Memory B cell (primary cell): ENCODE data around the gene CTIF.

Experiments used
- ATAC-seq: fragments of 150-1000 bp; cut with Tn5 transposase; 2 replicates; pipeline ENCODE4 v1.10.0; 2021; ENCODE audit warnings: low read depth, mild to moderate bottlenecking, moderate library complexity
- DNase-seq, 2 donors: peaks; one replicate each; pipeline ENCODE4 v3.0.0; 2022; ENCODE audit warnings: low spot score in 2 of 2
- H3K27ac Mint-ChIP-seq: one replicate; pipeline ENCODE4 v1.8.0; 2022; ENCODE audit warnings: mild to moderate bottlenecking, moderate library complexity, mixed read lengths
- H3K27me3 Mint-ChIP-seq: one replicate; pipeline ENCODE4 v1.8.0; 2022; ENCODE audit warnings: mixed read lengths
- H3K36me3 Mint-ChIP-seq: one replicate; pipeline ENCODE4 v1.8.0; 2022; ENCODE audit warnings: mild to moderate bottlenecking, mixed read lengths
- H3K4me1 Mint-ChIP-seq: one replicate; pipeline ENCODE4 v1.8.0; 2022; ENCODE audit warnings: mixed read lengths
- H3K4me3 Mint-ChIP-seq: one replicate; pipeline ENCODE4 v1.8.0; 2022; ENCODE audit warnings: mild to moderate bottlenecking, moderate library complexity, mixed read lengths
- H3K9me3 Mint-ChIP-seq: one replicate; pipeline ENCODE4 v1.8.0; 2022; ENCODE audit warnings: mixed read lengths

CTIF gene

GRCh38 chr18:48761582-48761981 is 222.8 kb downstream of the CTIF start:
- ATAC-seq (no peak), DNase-seq (no peak)
- no peaks in the 10 kb centered on the region for H3K4me1 Mint-ChIP-seq
- H3K27ac Mint-ChIP-seq = no peak overlapping the region
- H3K27me3 Mint-ChIP-seq = no peaks in the 10 kb centered on the region
- no peaks in the 10 kb centered on the region for H3K9me3 Mint-ChIP-seq
- peaks cover 5% of the 10 kb centered on the region for H3K36me3 Mint-ChIP-seq
- H3K4me3 Mint-ChIP-seq = no peak overlapping the region

GRCh38 chr18:48762022-48762421 is 223.2 kb downstream of the CTIF start:
- no peaks in the 10 kb centered on the region for H3K9me3 Mint-ChIP-seq
- no peak for ATAC-seq
- H3K4me1 Mint-ChIP-seq = no peaks in the 10 kb centered on the region
- peaks cover 9% of the 10 kb centered on the region for H3K36me3 Mint-ChIP-seq
- no peak overlapping the region for H3K27ac Mint-ChIP-seq
- no peaks in the 10 kb centered on the region for H3K27me3 Mint-ChIP-seq
- no peak for DNase-seq
- H3K4me3 Mint-ChIP-seq = no peak overlapping the region

GRCh38 chr18:48762836-48763718 is 224.2 kb downstream of the CTIF start:
- Mint-ChIP-seq H3K9me3 (no peaks in the 10 kb centered on the region), H3K36me3 (peaks cover 13% of the 10 kb centered on the region), H3K27ac (no peak overlapping the region), H3K4me3 (no peak overlapping the region), H3K27me3 (no peaks in the 10 kb centered on the region), H3K4me1 (no peaks in the 10 kb centered on the region)
- no peak for DNase-seq
- no peak for ATAC-seq

GRCh38 chr18:48763719-48764100 is 224.9 kb downstream of the CTIF start:
- H3K36me3 Mint-ChIP-seq = peaks cover 14% of the 10 kb centered on the region
- no peak for ATAC-seq
- no peak for DNase-seq
- no peak overlapping the region for H3K27ac Mint-ChIP-seq
- H3K9me3 Mint-ChIP-seq = no peaks in the 10 kb centered on the region
- H3K4me1 Mint-ChIP-seq = no peaks in the 10 kb centered on the region
- no peaks in the 10 kb centered on the region for H3K27me3 Mint-ChIP-seq
- no peak overlapping the region for H3K4me3 Mint-ChIP-seq

- Mint-ChIP-seq H3K9me3 (no peaks in the 10 kb centered on the region), H3K27me3 (no peaks in the 10 kb centered on the region), H3K4me1 (no peaks in the 10 kb centered on the region), H3K27ac (no peak overlapping the region), H3K36me3 (peaks cover 14% of the 10 kb centered on the region), H3K4me3 (no peak overlapping the region)
- DNase-seq (no peak), ATAC-seq (no peak)
Measured at GRCh38 chr18:48765053-48765452, 226.2 kb downstream of the CTIF start.

GRCh38 chr18:48766026-48766425 is 227.2 kb downstream of the CTIF start:
- Mint-ChIP-seq H3K4me3 (no peak overlapping the region), H3K27ac (no peak overlapping the region), H3K4me1 (no peaks in the 10 kb centered on the region), H3K9me3 (no peaks in the 10 kb centered on the region), H3K36me3 (peaks cover 16% of the 10 kb centered on the region), H3K27me3 (no peaks in the 10 kb centered on the region)
- DNase-seq (no peak), ATAC-seq (no peak)

- Mint-ChIP-seq H3K36me3 (peaks cover 18% of the 10 kb centered on the region), H3K4me1 (no peaks in the 10 kb centered on the region), H3K9me3 (no peaks in the 10 kb centered on the region), H3K4me3 (no peak overlapping the region), H3K27ac (no peak overlapping the region), H3K27me3 (no peaks in the 10 kb centered on the region)
- ATAC-seq (no peak), DNase-seq (no peak)
Measured at GRCh38 chr18:48766487-48766886, 227.7 kb downstream of the CTIF start.

GRCh38 chr18:48767090-48767690 is 228.4 kb downstream of the CTIF start:
- DNase-seq (no peak), ATAC-seq (peak; percentile 53)
- Mint-ChIP-seq H3K27me3 (no peaks in the 10 kb centered on the region), H3K9me3 (no peaks in the 10 kb centered on the region), H3K4me1 (no peaks in the 10 kb centered on the region), H3K27ac (no peak overlapping the region), H3K36me3 (peaks cover 14% of the 10 kb centered on the region), H3K4me3 (no peak overlapping the region)

GRCh38 chr18:48769006-48769636 is 230.3 kb downstream of the CTIF start:
- H3K36me3 Mint-ChIP-seq = peaks cover 18% of the 10 kb centered on the region
- no peak overlapping the region for H3K27ac Mint-ChIP-seq
- H3K4me3 Mint-ChIP-seq = no peak overlapping the region
- ATAC-seq = no peak
- H3K4me1 Mint-ChIP-seq = no peaks in the 10 kb centered on the region
- H3K27me3 Mint-ChIP-seq = no peaks in the 10 kb centered on the region
- DNase-seq = no peak
- no peaks in the 10 kb centered on the region for H3K9me3 Mint-ChIP-seq

- no peak for ATAC-seq
- Mint-ChIP-seq H3K4me3 (no peak overlapping the region), H3K4me1 (no peaks in the 10 kb centered on the region), H3K27ac (no peak overlapping the region), H3K27me3 (no peaks in the 10 kb centered on the region), H3K36me3 (peaks cover 18% of the 10 kb centered on the region), H3K9me3 (no peaks in the 10 kb centered on the region)
- no peak for DNase-seq
Measured at GRCh38 chr18:48770243-48770642, 231.4 kb downstream of the CTIF start.

GRCh38 chr18:48771641-48772375 is 233.0 kb downstream of the CTIF start:
- H3K4me3 Mint-ChIP-seq = no peak overlapping the region
- no peaks in the 10 kb centered on the region for H3K4me1 Mint-ChIP-seq
- no peak overlapping the region for H3K27ac Mint-ChIP-seq
- no peaks in the 10 kb centered on the region for H3K9me3 Mint-ChIP-seq
- H3K27me3 Mint-ChIP-seq = no peaks in the 10 kb centered on the region
- H3K36me3 Mint-ChIP-seq = peaks cover 17% of the 10 kb centered on the region
- no peak for ATAC-seq
- DNase-seq = no peak

- H3K36me3 Mint-ChIP-seq = peaks cover 14% of the 10 kb centered on the region
- DNase-seq (no peak), ATAC-seq (no peak)
- H3K4me1 Mint-ChIP-seq = peaks cover 4% of the 10 kb centered on the region
- H3K27ac Mint-ChIP-seq = no peak overlapping the region
- H3K4me3 Mint-ChIP-seq = no peak overlapping the region
- H3K9me3 Mint-ChIP-seq = no peaks in the 10 kb centered on the region
- H3K27me3 Mint-ChIP-seq = no peaks in the 10 kb centered on the region
Measured at GRCh38 chr18:48772457-48772856, 233.6 kb downstream of the CTIF start.

- DNase-seq (no peak), ATAC-seq (no peak)
- H3K4me3 Mint-ChIP-seq = no peak overlapping the region
- no peaks in the 10 kb centered on the region for H3K9me3 Mint-ChIP-seq
- H3K36me3 Mint-ChIP-seq = peaks cover 10% of the 10 kb centered on the region
- H3K27ac Mint-ChIP-seq = no peak overlapping the region
- peaks cover 5% of the 10 kb centered on the region for H3K4me1 Mint-ChIP-seq
- no peaks in the 10 kb centered on the region for H3K27me3 Mint-ChIP-seq
Measured at GRCh38 chr18:48773821-48774220, 235.0 kb downstream of the CTIF start.

- peaks cover 5% of the 10 kb centered on the region for H3K4me1 Mint-ChIP-seq
- DNase-seq (no peak), ATAC-seq (no peak)
- no peak overlapping the region for H3K4me3 Mint-ChIP-seq
- H3K27me3 Mint-ChIP-seq = no peaks in the 10 kb centered on the region
- no peaks in the 10 kb centered on the region for H3K9me3 Mint-ChIP-seq
- no peak overlapping the region for H3K27ac Mint-ChIP-seq
- peaks cover 10% of the 10 kb centered on the region for H3K36me3 Mint-ChIP-seq
Measured at GRCh38 chr18:48774941-48775340, 236.1 kb downstream of the CTIF start.
